GM23338 (cell line): ENCODE results near the gene MED14. TPM values are rescaled to one million over a fixed set of nuclear protein-coding genes. Genes with fewer than 3 reads are reported as not detected.
A peak's percentile ranks its signal among the peaks of the same experiment; 100 is the strongest.

Experiments used
- ATAC-seq: fragments of 200-7000 bp; cut with Tn5 transposase; 3 replicates; pipeline ENCODE4 v1.9.1; 2020
- DNase-seq: peaks from one replicate; pipeline ENCODE4 v3.0.0-alpha.2; 2015; ENCODE audit warnings: low spot score
- H2AFZ ChIP-seq: fragments of 200-600 bp; sonication (generic); 2 replicates; pipeline ENCODE4 v1.8.0; 2016; ENCODE audit warnings: antibody characterized with exemption, mild to moderate bottlenecking, moderate library complexity
- H3F3A ChIP-seq: fragments of 200-600 bp; sonication (generic); replicated peaks from 2 replicates; pipeline ENCODE4 v1.8.0; 2017; ENCODE audit warnings: antibody characterized with exemption, mixed run types, low read depth
- H3K27ac ChIP-seq: fragments of 200-600 bp; sonication (generic); 2 replicates; pipeline ENCODE4 v1.6.1; 2016; ENCODE audit warnings: low read depth
- H3K27me3 ChIP-seq: fragments of 200-600 bp; sonication (generic); 2 replicates; pipeline ENCODE4 v1.8.0; 2016; ENCODE audit warnings: mild to moderate bottlenecking, mixed run types, moderate library complexity; ENCODE audit not compliant: insufficient read depth
- H3K36me3 ChIP-seq: fragments of 200-600 bp; sonication (generic); 2 replicates; pipeline ENCODE4 v1.8.0; 2016; ENCODE audit warnings: mild to moderate bottlenecking; ENCODE audit not compliant: insufficient read depth
- H3K4me1 ChIP-seq: fragments of 200-600 bp; sonication (generic); 2 replicates; pipeline ENCODE4 v1.8.0; 2016; ENCODE audit warnings: mild to moderate bottlenecking, moderate library complexity; ENCODE audit not compliant: insufficient read depth
- H3K4me2 ChIP-seq: fragments of 200-600 bp; sonication (generic); 2 replicates; pipeline ENCODE4 v1.7.1; 2017; ENCODE audit warnings: mixed run types
- H3K4me3 ChIP-seq: fragments of 200-600 bp; sonication (generic); 2 replicates; pipeline ENCODE4 v1.6.1; 2016; ENCODE audit warnings: mixed run types
- H3K79me2 ChIP-seq: fragments of 200-600 bp; sonication (generic); replicated peaks from 2 replicates; pipeline ENCODE4 v1.8.0; 2017; ENCODE audit warnings: mild to moderate bottlenecking; ENCODE audit not compliant: insufficient read depth
- H3K9me2 ChIP-seq: fragments of 200-600 bp; sonication (generic); 2 replicates; pipeline ENCODE4 v1.8.0; 2017; ENCODE audit not compliant: insufficient read depth
- H4K20me1 ChIP-seq: fragments of 200-600 bp; sonication (generic); replicated peaks from 2 replicates; pipeline ENCODE4 v1.8.0; 2017; ENCODE audit warnings: mild to moderate bottlenecking; ENCODE audit not compliant: insufficient read depth
- H3K27ac Mint-ChIP-seq: 2 replicates; pipeline ENCODE4 v1.8.0; 2020; ENCODE audit warnings: inconsistent platforms, mild to moderate bottlenecking, moderate library complexity, mixed read lengths
- H3K27me3 Mint-ChIP-seq: 3 replicates; pipeline ENCODE4 v1.8.0; 2022; ENCODE audit warnings: low read depth, mild to moderate bottlenecking, moderate library complexity, mixed read lengths, inconsistent platforms; ENCODE audit not compliant: insufficient read depth, poor library complexity
- H3K36me3 Mint-ChIP-seq: 3 replicates; pipeline ENCODE4 v1.8.0; 2021; ENCODE audit warnings: low read depth, mild to moderate bottlenecking, inconsistent platforms, moderate library complexity, mixed read lengths
- H3K4me1 Mint-ChIP-seq: 3 replicates; pipeline ENCODE4 v1.8.0; 2020; ENCODE audit warnings: mild to moderate bottlenecking, inconsistent platforms, mixed read lengths
- H3K4me3 Mint-ChIP-seq: 3 replicates; pipeline ENCODE4 v1.8.0; 2021; ENCODE audit warnings: moderate library complexity, mild to moderate bottlenecking, inconsistent platforms, mixed read lengths
- H3K9me3 Mint-ChIP-seq: 3 replicates; pipeline ENCODE4 v1.8.0; 2020; ENCODE audit warnings: moderate library complexity, mild to moderate bottlenecking, inconsistent platforms, mixed read lengths
- CREB1 ChIP-seq: fragments of 250-450 bp; sonication (Bioruptor Pico); IDR thresholded peaks from 2 replicates; pipeline ENCODE4 v1.5.0; 2020; ENCODE audit warnings: low read depth, mild to moderate bottlenecking, moderate library complexity
- EZH2phosphoT487 ChIP-seq: fragments of 200-600 bp; sonication (generic); IDR thresholded peaks from one replicate; pipeline ENCODE4 v1.8.1; 2018; ENCODE audit warnings: antibody characterized with exemption; ENCODE audit not compliant: unreplicated experiment
- JUNB ChIP-seq: IDR thresholded peaks from one replicate; pipeline ENCODE4 v1.6.1; 2016; ENCODE audit warnings: antibody characterized with exemption; ENCODE audit not compliant: unreplicated experiment
- NANOG ChIP-seq: IDR thresholded peaks from 2 replicates; pipeline ENCODE4 v1.6.1; 2016; ENCODE audit warnings: antibody characterized with exemption, borderline replicate concordance
- POLR2AphosphoS5 ChIP-seq: IDR thresholded peaks from 2 replicates; pipeline ENCODE4 v1.6.1; 2016; ENCODE audit warnings: antibody characterized with exemption, low read depth
- STAT1 ChIP-seq: IDR thresholded peaks from one replicate; pipeline ENCODE4 v1.6.1; 2016; ENCODE audit warnings: antibody characterized with exemption; ENCODE audit not compliant: unreplicated experiment
- ZNF114 ChIP-seq: fragments of 250-450 bp; sonication (Bioruptor Pico); IDR thresholded peaks from 2 replicates; pipeline ENCODE4 v1.5.0; 2020; ENCODE audit warnings: mild to moderate bottlenecking, moderate library complexity
- ZNF331 ChIP-seq: fragments of 250-450 bp; sonication (Bioruptor Pico); IDR thresholded peaks from 2 replicates; pipeline ENCODE4 v1.5.0; 2020; ENCODE audit warnings: low read depth, mild to moderate bottlenecking, moderate library complexity
- polyA plus RNA-seq: library from polyadenylated mRNA; unstranded; fragments of >200 nt; fragmentation: Nextera tagmentation; extraction: Ambion mirVana; gene quantifications from 2 replicates; pipeline ENCODE4 v1.2.1, GENCODE V29; 2016
- total RNA-seq: library from RNA; depleted of rRNA; stranded (reverse); fragments of >200 nt; shearing (Covaris generic); gene quantifications from 2 replicates; pipeline ENCODE4 v1.2.3, GENCODE V29; 2014
- TF ChIP-seq, protein P1 (sequence below): IDR thresholded peaks from 2 replicates; pipeline ENCODE4 v1.6.1; 2016; ENCODE audit warnings: antibody characterized with exemption
- TF ChIP-seq, protein P2 (sequence below), 2 experiments: fragments of 200-600 bp in 1 of 2; sonication (generic) in 1 of 2; conservative IDR thresholded peaks; 2 replicates each; pipeline versions ENCODE4 v1.5.1 to v1.6.1; 2016 to 2017; ENCODE audit warnings: antibody characterized with exemption in 2 of 2, low read depth in 2 of 2, mild to moderate bottlenecking in 2 of 2, moderate library complexity in 1 of 2
- TF ChIP-seq, protein P3 (sequence below): fragments of 250-450 bp; sonication (Bioruptor Pico); IDR thresholded peaks from 2 replicates; pipeline ENCODE4 v1.5.0; 2020; ENCODE audit warnings: mild to moderate bottlenecking, moderate library complexity
- TF ChIP-seq, protein P4 (sequence below): IDR thresholded peaks from one replicate; pipeline ENCODE4 v1.6.1; 2018; ENCODE audit warnings: antibody characterized with exemption; ENCODE audit not compliant: unreplicated experiment

The MED14 gene
- total and polyA plus RNA-seq, 2 experiments from 2014 or later = 29.8 to 99.3 TPM

DNA sequence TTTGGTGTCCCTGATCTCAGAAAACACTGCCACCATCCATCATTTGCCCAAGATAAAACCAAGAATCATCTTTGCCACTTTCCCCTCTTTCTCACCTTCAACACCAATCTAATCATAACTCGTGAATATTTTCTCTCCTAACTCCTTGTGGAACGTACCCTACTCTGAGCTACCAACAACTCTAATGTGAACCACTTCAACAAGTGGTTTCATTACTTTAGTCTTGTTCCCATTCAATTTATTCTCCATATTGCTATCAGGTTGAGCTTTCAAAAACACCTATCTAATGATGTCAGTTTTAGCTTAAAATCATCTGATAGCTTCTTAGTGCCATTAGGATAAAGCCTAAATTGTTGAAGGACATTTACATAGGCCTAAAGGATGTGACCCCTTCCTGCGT is 48.2 kb downstream of the MED14 start (continued):
- no peak for TF ChIP-seq ZNF331 (CRISPR knock-in tag)
- no peak for TF ChIP-seq STAT1
- no peak for TF ChIP-seq JUNB
- TF ChIP-seq EZH2phosphoT487 = no peak
- TF ChIP-seq POLR2AphosphoS5 = no peak
- no peak for TF ChIP-seq NANOG
- TF ChIP-seq, protein P1, sequence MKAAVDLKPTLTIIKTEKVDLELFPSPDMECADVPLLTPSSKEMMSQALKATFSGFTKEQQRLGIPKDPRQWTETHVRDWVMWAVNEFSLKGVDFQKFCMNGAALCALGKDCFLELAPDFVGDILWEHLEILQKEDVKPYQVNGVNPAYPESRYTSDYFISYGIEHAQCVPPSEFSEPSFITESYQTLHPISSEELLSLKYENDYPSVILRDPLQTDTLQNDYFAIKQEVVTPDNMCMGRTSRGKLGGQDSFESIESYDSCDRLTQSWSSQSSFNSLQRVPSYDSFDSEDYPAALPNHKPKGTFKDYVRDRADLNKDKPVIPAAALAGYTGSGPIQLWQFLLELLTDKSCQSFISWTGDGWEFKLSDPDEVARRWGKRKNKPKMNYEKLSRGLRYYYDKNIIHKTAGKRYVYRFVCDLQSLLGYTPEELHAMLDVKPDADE = no peak
- TF ChIP-seq, protein P2, sequence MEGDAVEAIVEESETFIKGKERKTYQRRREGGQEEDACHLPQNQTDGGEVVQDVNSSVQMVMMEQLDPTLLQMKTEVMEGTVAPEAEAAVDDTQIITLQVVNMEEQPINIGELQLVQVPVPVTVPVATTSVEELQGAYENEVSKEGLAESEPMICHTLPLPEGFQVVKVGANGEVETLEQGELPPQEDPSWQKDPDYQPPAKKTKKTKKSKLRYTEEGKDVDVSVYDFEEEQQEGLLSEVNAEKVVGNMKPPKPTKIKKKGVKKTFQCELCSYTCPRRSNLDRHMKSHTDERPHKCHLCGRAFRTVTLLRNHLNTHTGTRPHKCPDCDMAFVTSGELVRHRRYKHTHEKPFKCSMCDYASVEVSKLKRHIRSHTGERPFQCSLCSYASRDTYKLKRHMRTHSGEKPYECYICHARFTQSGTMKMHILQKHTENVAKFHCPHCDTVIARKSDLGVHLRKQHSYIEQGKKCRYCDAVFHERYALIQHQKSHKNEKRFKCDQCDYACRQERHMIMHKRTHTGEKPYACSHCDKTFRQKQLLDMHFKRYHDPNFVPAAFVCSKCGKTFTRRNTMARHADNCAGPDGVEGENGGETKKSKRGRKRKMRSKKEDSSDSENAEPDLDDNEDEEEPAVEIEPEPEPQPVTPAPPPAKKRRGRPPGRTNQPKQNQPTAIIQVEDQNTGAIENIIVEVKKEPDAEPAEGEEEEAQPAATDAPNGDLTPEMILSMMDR (conservative IDR thresholded peaks at IDR 0.05; ENCODE audit: low read depth in 2 of 2) = no peak
- TF ChIP-seq ZNF114 (CRISPR knock-in tag) = no peak
- no peak for TF ChIP-seq CREB1

DNA sequence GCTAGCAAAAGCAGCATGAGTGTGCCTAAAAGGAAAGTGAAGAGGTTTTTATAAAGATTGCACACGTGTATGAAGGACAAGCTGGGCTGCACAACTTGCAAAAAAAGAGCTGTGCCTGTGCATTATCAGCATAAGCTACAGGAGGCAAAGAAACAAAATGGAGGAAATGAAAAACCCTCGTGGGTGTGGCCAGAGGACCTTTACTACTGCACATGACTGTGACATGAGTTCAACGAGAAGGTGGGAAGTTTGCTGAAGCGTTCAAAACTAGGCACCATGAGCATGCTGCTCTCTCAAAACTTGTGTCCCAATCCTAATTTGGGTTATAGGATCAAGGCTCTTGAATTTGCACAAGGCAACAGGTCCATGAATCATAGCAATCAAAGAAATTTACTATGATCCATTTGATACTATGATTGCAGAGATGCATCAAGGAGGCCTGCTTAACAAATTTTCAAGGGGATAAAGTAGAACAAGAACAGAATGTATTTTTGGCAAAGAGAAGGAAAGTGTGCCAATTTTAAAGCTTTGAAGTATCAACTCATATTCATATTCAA is 49.9 kb downstream of the MED14 start:
- peak overlapping the region; percentile 66; the same call in 1 of the 2 replicates for H3K27ac ChIP-seq
- no peak for ATAC-seq
- peaks cover 5% of the 10 kb centered on the region; the same call in 1 of the 2 replicates for H4K20me1 ChIP-seq
- H3K9me2 ChIP-seq = no peaks in the 10 kb centered on the region
- H3K79me2 ChIP-seq = 0 out of 2 replicates have a peak, but pooled peaks cover 9% of the 10 kb centered on the region
- Mint-ChIP-seq H3K27me3 (no peaks in the 10 kb centered on the region), H3K4me3 (no peak overlapping the region), H3K36me3 (peaks cover 71% of the 10 kb centered on the region), H3K9me3 (no peaks in the 10 kb centered on the region), H3K4me1 (peaks cover 3% of the 10 kb centered on the region; the same call in 2 of the 3 replicates), H3K27ac (no peak overlapping the region)
- H3K4me1 ChIP-seq = no peaks in the 10 kb centered on the region
- no peak for DNase-seq
- H3K4me2 ChIP-seq = no peak overlapping the region
- H3K4me3 ChIP-seq = no peak overlapping the region
- H2AFZ ChIP-seq = no peak overlapping the region
- H3K27me3 ChIP-seq = no peaks in the 10 kb centered on the region
- H3K36me3 ChIP-seq = peaks cover 25% of the 10 kb centered on the region
- H3F3A ChIP-seq = no peaks in the 10 kb centered on the region
- no peak for TF ChIP-seq POLR2AphosphoS5
- TF ChIP-seq, protein P3, sequence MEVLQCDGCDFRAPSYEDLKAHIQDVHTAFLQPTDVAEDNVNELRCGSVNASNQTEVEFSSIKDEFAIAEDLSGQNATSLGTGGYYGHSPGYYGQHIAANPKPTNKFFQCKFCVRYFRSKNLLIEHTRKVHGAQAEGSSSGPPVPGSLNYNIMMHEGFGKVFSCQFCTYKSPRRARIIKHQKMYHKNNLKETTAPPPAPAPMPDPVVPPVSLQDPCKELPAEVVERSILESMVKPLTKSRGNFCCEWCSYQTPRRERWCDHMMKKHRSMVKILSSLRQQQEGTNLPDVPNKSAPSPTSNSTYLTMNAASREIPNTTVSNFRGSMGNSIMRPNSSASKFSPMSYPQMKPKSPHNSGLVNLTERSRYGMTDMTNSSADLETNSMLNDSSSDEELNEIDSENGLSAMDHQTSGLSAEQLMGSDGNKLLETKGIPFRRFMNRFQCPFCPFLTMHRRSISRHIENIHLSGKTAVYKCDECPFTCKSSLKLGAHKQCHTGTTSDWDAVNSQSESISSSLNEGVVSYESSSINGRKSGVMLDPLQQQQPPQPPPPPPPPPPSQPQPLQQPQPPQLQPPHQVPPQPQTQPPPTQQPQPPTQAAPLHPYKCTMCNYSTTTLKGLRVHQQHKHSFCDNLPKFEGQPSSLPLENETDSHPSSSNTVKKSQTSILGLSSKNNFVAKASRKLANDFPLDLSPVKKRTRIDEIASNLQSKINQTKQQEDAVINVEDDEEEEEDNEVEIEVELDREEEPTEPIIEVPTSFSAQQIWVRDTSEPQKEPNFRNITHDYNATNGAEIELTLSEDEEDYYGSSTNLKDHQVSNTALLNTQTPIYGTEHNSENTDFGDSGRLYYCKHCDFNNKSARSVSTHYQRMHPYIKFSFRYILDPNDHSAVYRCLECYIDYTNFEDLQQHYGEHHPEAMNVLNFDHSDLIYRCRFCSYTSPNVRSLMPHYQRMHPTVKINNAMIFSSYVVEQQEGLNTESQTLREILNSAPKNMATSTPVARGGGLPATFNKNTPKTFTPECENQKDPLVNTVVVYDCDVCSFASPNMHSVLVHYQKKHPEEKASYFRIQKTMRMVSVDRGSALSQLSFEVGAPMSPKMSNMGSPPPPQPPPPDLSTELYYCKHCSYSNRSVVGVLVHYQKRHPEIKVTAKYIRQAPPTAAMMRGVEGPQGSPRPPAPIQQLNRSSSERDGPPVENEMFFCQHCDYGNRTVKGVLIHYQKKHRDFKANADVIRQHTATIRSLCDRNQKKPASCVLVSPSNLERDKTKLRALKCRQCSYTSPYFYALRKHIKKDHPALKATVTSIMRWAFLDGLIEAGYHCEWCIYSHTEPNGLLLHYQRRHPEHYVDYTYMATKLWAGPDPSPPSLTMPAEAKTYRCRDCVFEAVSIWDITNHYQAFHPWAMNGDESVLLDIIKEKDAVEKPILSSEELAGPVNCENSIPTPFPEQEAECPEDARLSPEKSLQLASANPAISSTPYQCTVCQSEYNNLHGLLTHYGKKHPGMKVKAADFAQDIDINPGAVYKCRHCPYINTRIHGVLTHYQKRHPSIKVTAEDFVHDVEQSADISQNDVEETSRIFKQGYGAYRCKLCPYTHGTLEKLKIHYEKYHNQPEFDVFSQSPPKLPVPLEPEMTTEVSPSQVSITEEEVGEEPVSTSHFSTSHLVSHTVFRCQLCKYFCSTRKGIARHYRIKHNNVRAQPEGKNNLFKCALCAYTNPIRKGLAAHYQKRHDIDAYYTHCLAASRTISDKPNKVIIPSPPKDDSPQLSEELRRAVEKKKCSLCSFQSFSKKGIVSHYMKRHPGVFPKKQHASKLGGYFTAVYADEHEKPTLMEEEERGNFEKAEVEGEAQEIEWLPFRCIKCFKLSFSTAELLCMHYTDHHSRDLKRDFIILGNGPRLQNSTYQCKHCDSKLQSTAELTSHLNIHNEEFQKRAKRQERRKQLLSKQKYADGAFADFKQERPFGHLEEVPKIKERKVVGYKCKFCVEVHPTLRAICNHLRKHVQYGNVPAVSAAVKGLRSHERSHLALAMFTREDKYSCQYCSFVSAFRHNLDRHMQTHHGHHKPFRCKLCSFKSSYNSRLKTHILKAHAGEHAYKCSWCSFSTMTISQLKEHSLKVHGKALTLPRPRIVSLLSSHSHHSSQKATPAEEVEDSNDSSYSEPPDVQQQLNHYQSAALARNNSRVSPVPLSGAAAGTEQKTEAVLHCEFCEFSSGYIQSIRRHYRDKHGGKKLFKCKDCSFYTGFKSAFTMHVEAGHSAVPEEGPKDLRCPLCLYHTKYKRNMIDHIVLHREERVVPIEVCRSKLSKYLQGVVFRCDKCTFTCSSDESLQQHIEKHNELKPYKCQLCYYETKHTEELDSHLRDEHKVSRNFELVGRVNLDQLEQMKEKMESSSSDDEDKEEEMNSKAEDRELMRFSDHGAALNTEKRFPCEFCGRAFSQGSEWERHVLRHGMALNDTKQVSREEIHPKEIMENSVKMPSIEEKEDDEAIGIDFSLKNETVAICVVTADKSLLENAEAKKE (CRISPR knock-in tag) = no peak
- TF ChIP-seq, protein P4, sequence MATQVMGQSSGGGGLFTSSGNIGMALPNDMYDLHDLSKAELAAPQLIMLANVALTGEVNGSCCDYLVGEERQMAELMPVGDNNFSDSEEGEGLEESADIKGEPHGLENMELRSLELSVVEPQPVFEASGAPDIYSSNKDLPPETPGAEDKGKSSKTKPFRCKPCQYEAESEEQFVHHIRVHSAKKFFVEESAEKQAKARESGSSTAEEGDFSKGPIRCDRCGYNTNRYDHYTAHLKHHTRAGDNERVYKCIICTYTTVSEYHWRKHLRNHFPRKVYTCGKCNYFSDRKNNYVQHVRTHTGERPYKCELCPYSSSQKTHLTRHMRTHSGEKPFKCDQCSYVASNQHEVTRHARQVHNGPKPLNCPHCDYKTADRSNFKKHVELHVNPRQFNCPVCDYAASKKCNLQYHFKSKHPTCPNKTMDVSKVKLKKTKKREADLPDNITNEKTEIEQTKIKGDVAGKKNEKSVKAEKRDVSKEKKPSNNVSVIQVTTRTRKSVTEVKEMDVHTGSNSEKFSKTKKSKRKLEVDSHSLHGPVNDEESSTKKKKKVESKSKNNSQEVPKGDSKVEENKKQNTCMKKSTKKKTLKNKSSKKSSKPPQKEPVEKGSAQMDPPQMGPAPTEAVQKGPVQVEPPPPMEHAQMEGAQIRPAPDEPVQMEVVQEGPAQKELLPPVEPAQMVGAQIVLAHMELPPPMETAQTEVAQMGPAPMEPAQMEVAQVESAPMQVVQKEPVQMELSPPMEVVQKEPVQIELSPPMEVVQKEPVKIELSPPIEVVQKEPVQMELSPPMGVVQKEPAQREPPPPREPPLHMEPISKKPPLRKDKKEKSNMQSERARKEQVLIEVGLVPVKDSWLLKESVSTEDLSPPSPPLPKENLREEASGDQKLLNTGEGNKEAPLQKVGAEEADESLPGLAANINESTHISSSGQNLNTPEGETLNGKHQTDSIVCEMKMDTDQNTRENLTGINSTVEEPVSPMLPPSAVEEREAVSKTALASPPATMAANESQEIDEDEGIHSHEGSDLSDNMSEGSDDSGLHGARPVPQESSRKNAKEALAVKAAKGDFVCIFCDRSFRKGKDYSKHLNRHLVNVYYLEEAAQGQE = no peak
